CMK (cell line): ENCODE data around the gene PAPLN.

Experiments
- DNase-seq: peaks from one replicate; pipeline ENCODE4 v3.0.0-alpha.2; 2010; ENCODE audit warnings: low read depth

Gene PAPLN

GRCh38 chr14:73232984-73233383 is 4.3 kb upstream of the PAPLN start:
- no peak for DNase-seq

GRCh38 chr14:73233564-73233963 is 3.7 kb upstream of the PAPLN start:
- DNase-seq = no peak

- DNase-seq = no peak
Observed at GRCh38 chr14:73234029-73234428, 3.3 kb upstream of the PAPLN start.

- no peak for DNase-seq
Observed at GRCh38 chr14:73234586-73235394, 2.5 kb upstream of the PAPLN start.

- no peak for DNase-seq
Observed at GRCh38 chr14:73235531-73236155, 1.7 kb upstream of the PAPLN start.

GRCh38 chr14:73236157-73236556 is 1.1 kb upstream of the PAPLN start:
- DNase-seq = no peak

- no peak for DNase-seq
Observed at GRCh38 chr14:73236752-73237218, 521 bp upstream of the PAPLN start.

- no peak for DNase-seq
Observed at GRCh38 chr14:73237786-73238423, 599 bp downstream of the PAPLN start.

- no peak for DNase-seq
Observed at GRCh38 chr14:73238424-73238852, 1.1 kb downstream of the PAPLN start.

- no peak for DNase-seq
Observed at GRCh38 chr14:73238941-73239340, 1.6 kb downstream of the PAPLN start.

GRCh38 chr14:73239393-73240241 is 2.3 kb downstream of the PAPLN start:
- no peak for DNase-seq

GRCh38 chr14:73240816-73241480 is 3.6 kb downstream of the PAPLN start:
- DNase-seq = no peak

GRCh38 chr14:73241481-73242165 is 4.3 kb downstream of the PAPLN start:
- no peak for DNase-seq

GRCh38 chr14:73242357-73242901 is 5.1 kb downstream of the PAPLN start:
- DNase-seq = no peak

- no peak for DNase-seq
Observed at GRCh38 chr14:73243341-73243740, 6.0 kb downstream of the PAPLN start.

GRCh38 chr14:73243748-73244147 is 6.4 kb downstream of the PAPLN start:
- no peak for DNase-seq

- DNase-seq = no peak
Observed at GRCh38 chr14:73244541-73245290, 7.4 kb downstream of the PAPLN start.

- DNase-seq = peak; percentile 27
Observed at GRCh38 chr14:73245480-73246325, 8.4 kb downstream of the PAPLN start.
